HL-60 (cell line): Measurements from ENCODE around the gene UBE2S.

Experiments
- DNase-seq, 2 experiments: peaks; one replicate each; pipeline ENCODE4 v3.0.0-alpha.2; 2010 to 2020; ENCODE audit warnings: low read depth in 1 of 2, low spot score in 1 of 2
- H3K27ac ChIP-seq: fragments of 250-450 bp; sonication (Bioruptor Pico); replicated peaks from 2 replicates; pipeline ENCODE4 v1.5.1; 2020; ENCODE audit warnings: mild to moderate bottlenecking, moderate library complexity
- H3K27me3 ChIP-seq: fragments of 250-450 bp; sonication (Bioruptor Pico); 2 replicates; pipeline ENCODE4 v1.5.1; 2021; ENCODE audit warnings: mild to moderate bottlenecking, moderate library complexity; ENCODE audit not compliant: insufficient read depth, poor library complexity, severe bottlenecking
- H3K4me3 ChIP-seq: replicated peaks from 2 replicates; pipeline ENCODE4 v1.5.1; 2011; ENCODE audit warnings: mild to moderate bottlenecking, control low read depth, low read length; ENCODE audit not compliant: insufficient read depth
- GABPA ChIP-seq: IDR thresholded peaks from 2 replicates; pipeline ENCODE4 v1.6.1; 2012; ENCODE audit warnings: low read depth
- POLR2AphosphoS5 ChIP-seq: IDR thresholded peaks from 2 replicates; pipeline ENCODE4 v1.6.1; 2012; ENCODE audit warnings: low read depth
- SPI1 ChIP-seq: IDR thresholded peaks from 2 replicates; pipeline ENCODE4 v1.6.1; 2012; ENCODE audit warnings: low read depth, mild to moderate bottlenecking, borderline replicate concordance
- TF ChIP-seq, protein P1 (sequence below): IDR thresholded peaks from one replicate; pipeline ENCODE4 v1.5.1; 2011; ENCODE audit warnings: low read length, control low read depth, inconsistent platforms; ENCODE audit not compliant: insufficient read depth
- TF ChIP-seq, protein P2 (sequence below): IDR thresholded peaks from 2 replicates; pipeline ENCODE4 v1.6.1; 2012; ENCODE audit warnings: low read depth; ENCODE audit not compliant: insufficient replicate concordance

Gene UBE2S

DNA sequence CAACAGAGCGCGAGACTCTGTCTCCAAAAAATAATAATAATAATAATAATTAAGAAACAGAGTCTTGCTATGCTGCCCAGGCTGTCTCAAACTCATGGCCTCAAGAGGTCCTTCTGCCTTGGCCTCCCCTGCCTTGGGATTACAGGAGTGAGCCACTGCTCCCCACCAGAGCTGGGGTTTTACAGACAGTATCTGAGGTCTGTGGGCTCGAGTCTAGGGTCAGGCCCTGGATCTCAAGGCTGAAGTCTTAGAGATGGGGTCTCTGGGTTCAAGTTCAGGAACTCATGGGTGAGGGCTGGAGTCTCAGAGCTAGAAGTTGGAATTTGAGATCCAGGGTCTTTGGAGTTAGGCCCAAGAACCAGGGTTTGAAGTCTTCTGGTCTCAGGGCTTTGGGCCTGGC lies 40.8 kb downstream of the UBE2S start:
- no peak for DNase-seq
- no peak overlapping the region for H3K27ac ChIP-seq
- TF ChIP-seq, protein P1, sequence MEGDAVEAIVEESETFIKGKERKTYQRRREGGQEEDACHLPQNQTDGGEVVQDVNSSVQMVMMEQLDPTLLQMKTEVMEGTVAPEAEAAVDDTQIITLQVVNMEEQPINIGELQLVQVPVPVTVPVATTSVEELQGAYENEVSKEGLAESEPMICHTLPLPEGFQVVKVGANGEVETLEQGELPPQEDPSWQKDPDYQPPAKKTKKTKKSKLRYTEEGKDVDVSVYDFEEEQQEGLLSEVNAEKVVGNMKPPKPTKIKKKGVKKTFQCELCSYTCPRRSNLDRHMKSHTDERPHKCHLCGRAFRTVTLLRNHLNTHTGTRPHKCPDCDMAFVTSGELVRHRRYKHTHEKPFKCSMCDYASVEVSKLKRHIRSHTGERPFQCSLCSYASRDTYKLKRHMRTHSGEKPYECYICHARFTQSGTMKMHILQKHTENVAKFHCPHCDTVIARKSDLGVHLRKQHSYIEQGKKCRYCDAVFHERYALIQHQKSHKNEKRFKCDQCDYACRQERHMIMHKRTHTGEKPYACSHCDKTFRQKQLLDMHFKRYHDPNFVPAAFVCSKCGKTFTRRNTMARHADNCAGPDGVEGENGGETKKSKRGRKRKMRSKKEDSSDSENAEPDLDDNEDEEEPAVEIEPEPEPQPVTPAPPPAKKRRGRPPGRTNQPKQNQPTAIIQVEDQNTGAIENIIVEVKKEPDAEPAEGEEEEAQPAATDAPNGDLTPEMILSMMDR: no peak
- TF ChIP-seq POLR2AphosphoS5: no peak
- peaks cover 30% of the 10 kb centered on the region for H3K27me3 ChIP-seq
- H3K4me3 ChIP-seq: no peak overlapping the region

DNA sequence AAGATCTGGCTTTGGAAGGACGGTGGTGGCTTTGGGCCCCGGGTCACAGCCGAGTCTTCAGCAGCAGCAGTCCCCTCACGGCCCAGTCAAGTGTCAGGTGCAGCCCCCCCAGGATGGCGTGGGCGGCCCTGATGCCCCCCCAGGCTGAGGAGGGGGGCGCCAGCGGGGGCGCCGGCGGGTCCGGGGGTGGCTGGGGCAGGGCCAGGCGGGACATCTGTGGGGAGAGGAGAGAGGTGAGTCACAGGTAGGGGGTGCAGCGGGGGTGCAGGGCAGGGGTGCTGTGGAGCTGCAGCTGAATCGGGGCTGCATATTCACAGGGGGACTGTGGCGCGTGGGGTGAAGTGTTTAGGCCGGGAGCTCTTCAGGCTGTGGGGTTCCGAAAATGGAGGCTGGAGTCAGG lies 41.6 kb downstream of the UBE2S start:
- TF ChIP-seq GABPA: no peak
- TF ChIP-seq SPI1: no peak
- no peak for TF ChIP-seq POLR2AphosphoS5
- TF ChIP-seq, protein P2, sequence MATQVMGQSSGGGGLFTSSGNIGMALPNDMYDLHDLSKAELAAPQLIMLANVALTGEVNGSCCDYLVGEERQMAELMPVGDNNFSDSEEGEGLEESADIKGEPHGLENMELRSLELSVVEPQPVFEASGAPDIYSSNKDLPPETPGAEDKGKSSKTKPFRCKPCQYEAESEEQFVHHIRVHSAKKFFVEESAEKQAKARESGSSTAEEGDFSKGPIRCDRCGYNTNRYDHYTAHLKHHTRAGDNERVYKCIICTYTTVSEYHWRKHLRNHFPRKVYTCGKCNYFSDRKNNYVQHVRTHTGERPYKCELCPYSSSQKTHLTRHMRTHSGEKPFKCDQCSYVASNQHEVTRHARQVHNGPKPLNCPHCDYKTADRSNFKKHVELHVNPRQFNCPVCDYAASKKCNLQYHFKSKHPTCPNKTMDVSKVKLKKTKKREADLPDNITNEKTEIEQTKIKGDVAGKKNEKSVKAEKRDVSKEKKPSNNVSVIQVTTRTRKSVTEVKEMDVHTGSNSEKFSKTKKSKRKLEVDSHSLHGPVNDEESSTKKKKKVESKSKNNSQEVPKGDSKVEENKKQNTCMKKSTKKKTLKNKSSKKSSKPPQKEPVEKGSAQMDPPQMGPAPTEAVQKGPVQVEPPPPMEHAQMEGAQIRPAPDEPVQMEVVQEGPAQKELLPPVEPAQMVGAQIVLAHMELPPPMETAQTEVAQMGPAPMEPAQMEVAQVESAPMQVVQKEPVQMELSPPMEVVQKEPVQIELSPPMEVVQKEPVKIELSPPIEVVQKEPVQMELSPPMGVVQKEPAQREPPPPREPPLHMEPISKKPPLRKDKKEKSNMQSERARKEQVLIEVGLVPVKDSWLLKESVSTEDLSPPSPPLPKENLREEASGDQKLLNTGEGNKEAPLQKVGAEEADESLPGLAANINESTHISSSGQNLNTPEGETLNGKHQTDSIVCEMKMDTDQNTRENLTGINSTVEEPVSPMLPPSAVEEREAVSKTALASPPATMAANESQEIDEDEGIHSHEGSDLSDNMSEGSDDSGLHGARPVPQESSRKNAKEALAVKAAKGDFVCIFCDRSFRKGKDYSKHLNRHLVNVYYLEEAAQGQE: no peak
- TF ChIP-seq, protein P1: no peak
- no peak overlapping the region for H3K27ac ChIP-seq
- peaks cover 21% of the 10 kb centered on the region for H3K27me3 ChIP-seq

DNA sequence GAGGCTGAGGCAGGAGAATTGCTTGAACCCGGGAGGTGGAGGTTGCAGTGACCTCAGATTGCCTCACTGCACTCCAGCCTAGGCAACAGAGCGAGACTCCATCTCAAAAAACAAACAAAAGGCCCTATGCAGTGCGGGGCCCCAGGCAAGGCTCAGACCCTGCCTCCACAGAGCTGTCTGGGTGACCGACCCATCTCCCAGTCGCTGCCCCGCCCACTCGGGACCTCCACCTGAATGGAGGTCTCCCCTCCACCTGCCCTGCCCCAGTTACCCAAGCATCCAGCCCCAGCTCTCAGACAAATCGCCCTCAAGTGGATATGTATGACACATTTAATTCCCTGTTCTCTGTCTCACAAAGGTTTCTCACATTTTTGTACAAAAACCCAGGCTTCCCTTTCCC lies 42.3 kb downstream of the UBE2S start:
- H3K27ac ChIP-seq: no peak overlapping the region
- TF ChIP-seq POLR2AphosphoS5: no peak
- no peak for TF ChIP-seq GABPA
- TF ChIP-seq, protein P1: no peak
- peaks cover 16% of the 10 kb centered on the region for H3K27me3 ChIP-seq
- DNase-seq: no peak
- H3K4me3 ChIP-seq: no peak overlapping the region

More for the DNA sequence above, 41.6 kb downstream of the UBE2S start:
- DNase-seq: no peak
- no peak overlapping the region for H3K4me3 ChIP-seq

DNA sequence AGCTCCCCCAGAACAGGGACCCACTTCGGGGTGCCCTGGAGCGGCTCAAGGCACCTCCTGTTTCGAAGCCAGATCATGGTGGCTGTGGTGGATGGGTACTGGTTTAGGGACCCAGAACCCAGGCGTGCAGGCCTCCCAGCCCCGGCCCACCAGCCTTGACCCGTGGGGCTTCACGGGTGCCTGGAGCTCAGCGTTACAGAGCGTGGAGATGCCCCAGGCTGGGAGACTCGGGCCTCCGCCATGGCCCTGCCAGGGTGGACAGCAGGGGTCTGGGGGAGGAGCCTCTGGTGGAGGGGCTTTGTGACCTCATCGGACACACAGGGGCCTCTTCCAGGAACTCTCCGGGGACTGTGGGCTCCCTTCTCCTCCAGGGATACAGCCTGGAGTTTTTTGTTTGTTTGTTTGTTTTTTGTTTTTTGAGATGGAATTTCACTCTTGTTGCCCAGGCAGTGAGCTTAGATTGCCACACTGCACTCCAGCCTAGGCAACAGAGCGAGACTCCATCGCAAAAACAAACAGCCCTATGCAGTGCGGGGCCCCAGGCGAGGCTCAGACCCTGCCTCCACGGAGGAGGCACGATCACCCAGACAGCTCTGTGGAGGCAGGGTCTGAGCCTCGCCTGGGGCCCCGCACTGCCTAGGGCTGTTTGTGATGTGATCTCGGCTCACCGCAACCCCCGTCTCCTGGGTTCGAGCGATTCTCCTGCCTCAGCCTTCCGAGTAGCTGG lies 44.4 kb downstream of the UBE2S start, which contains the start of gene GARIN5B:
Gene GARIN5B (minus strand): TSS at position 271 of the 727 bp plus-strand sequence. CDS start 194 bp downstream, at position 77.
- Histone ChIP-seq H3K4me3 (no peak within 1 kb of the TSS), H3K27ac (no peak within 1 kb of the TSS), H3K27me3 (no peaks in the 10 kb centered on the region)
- no peak for TF ChIP-seq POLR2AphosphoS5
- TF ChIP-seq, protein P1: no peak
- TF ChIP-seq GABPA: no peak
- no peak for TF ChIP-seq SPI1
- TF ChIP-seq, protein P2: no peak
- DNase-seq: no peak
